CD8-positive, alpha-beta memory T cell (primary cell): Measurements from ENCODE around the gene PPFIA2. TPM values are rescaled to one million over a fixed set of nuclear protein-coding genes. Genes with fewer than 3 reads are reported as not detected.

Experiments
- CTCF ChIA-PET: fragments of 350-600 bp; sonication (Branson Sonifier 250); formaldehyde crosslinking; loops from one replicate; lab custom pipeline; 2021; ENCODE audit warnings: antibody characterized with exemption; lab: Charles Lee
- POLR2A ChIA-PET: fragments of 350-600 bp; sonication (Branson Sonifier 250); formaldehyde crosslinking; loops from one replicate; lab custom pipeline; 2021; ENCODE audit warnings: antibody characterized with exemption; lab: Charles Lee
- DNase-seq, 5 donors: peaks; one replicate each; pipeline versions ENCODE4 v3.0.0 to v3.0.0-alpha.2; 2020 to 2022; ENCODE audit warnings: mixed read lengths in 1 of 5
- H3K27ac ChIP-seq: one replicate; pipeline ENCODE4 v1.7.0; 2013; ENCODE audit warnings: low read depth, mild to moderate bottlenecking, low read length, moderate library complexity
- H3K27me3 ChIP-seq: 2 replicates; pipeline ENCODE4 v1.7.0; 2013; ENCODE audit warnings: low read length, mild to moderate bottlenecking; ENCODE audit not compliant: insufficient read depth, poor library complexity, severe bottlenecking
- H3K36me3 ChIP-seq: 2 replicates; pipeline ENCODE4 v1.7.0; 2013; ENCODE audit warnings: mild to moderate bottlenecking, low read length, moderate library complexity; ENCODE audit not compliant: insufficient read depth
- H3K4me1 ChIP-seq: 2 replicates; pipeline ENCODE4 v1.7.0; 2013; ENCODE audit warnings: mild to moderate bottlenecking, low read length, moderate library complexity; ENCODE audit not compliant: insufficient read depth
- H3K4me3 ChIP-seq: 2 replicates; pipeline ENCODE4 v1.7.0; 2013; ENCODE audit warnings: mild to moderate bottlenecking, low read length
- H3K9me3 ChIP-seq: 2 replicates; pipeline ENCODE4 v1.7.0; 2013; ENCODE audit warnings: mild to moderate bottlenecking, low read length
- H3K27ac Mint-ChIP-seq, 8 donors: one replicate each; pipeline ENCODE4 v1.8.0; 2020 to 2021; ENCODE audit warnings: mixed read lengths in 8 of 8, mild to moderate bottlenecking in 6 of 8, inconsistent platforms in 3 of 8, moderate library complexity in 3 of 8
- H3K27me3 Mint-ChIP-seq, 2 donors: one replicate each; pipeline ENCODE4 v1.8.0; 2020 to 2021; ENCODE audit warnings: mixed read lengths in 2 of 2, mild to moderate bottlenecking in 1 of 2, moderate library complexity in 1 of 2
- H3K36me3 Mint-ChIP-seq, 3 donors: one replicate each; pipeline ENCODE4 v1.8.0; 2020 to 2021; ENCODE audit warnings: mixed read lengths in 3 of 3, inconsistent platforms in 1 of 3, mild to moderate bottlenecking in 1 of 3
- H3K4me1 Mint-ChIP-seq, 3 donors: one replicate each; pipeline ENCODE4 v1.8.0; 2020 to 2021; ENCODE audit warnings: mixed read lengths in 3 of 3, inconsistent platforms in 1 of 3, mild to moderate bottlenecking in 1 of 3
- H3K4me3 Mint-ChIP-seq, 7 donors: one replicate each; pipeline ENCODE4 v1.8.0; 2020 to 2021; ENCODE audit warnings: mixed read lengths in 7 of 7, mild to moderate bottlenecking in 6 of 7, moderate library complexity in 4 of 7, inconsistent platforms in 2 of 7
- H3K9me3 Mint-ChIP-seq, 5 donors: one replicate each; pipeline ENCODE4 v1.8.0; 2020 to 2022; ENCODE audit warnings: mixed read lengths in 5 of 5, mild to moderate bottlenecking in 3 of 5, moderate library complexity in 2 of 5, inconsistent platforms in 1 of 5
- polyA plus RNA-seq: library from polyadenylated mRNA; unstranded; fragments of 300-500 nt; fragmentation: Illumina TruSeq; gene quantifications from one replicate; pipeline ENCODE4 v1.2.3, GENCODE V29; 2021
- total RNA-seq, 2 experiments: library from RNA; stranded (reverse); gene quantifications; one replicate each; pipeline ENCODE4 v1.2.3, GENCODE V29; 2021

PPFIA2 gene
- total RNA-seq: not detected
- not detected for polyA plus RNA-seq

DNA sequence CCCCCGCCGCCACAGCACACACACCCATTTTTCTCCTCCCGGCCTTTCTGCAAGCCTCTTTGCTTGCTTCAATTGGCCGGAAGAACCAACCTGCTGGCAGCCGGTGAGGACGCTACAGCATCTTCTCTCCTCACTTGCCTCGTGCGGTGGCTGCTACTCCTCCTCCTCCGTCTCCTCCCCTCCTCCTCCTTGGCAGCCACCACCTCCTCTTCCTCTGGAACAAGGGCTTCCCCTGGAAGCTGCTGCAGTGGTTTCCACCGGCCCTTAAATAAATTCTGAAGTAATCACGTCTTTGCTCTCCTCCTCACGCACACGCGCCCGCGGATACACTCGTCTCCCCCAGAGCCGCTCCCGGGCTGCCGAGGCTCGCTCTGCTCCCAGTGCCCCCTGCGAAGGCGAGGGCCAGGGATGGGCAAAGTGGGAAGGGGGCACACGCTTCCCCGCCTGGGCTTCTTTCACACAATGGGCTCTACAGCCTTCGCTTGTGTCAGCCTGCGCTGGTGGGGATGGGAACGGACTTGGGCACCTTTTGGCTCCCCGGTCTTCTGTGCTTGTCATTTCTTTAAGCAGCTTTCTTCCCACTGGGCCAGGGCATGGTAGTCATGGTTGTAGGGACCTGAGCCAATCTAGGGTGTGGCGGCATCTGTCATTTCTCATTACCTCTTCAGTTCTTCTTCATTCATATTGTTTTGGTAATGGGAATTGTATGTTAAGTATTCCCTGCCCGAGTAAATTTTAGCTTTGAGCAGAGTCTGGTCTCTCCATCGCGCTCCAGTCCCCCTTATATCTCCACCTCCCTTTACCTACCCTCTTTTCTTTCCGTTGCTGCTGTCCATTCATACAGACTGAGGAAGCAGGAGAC is at the start of gene PPFIA2:
Gene PPFIA2, minus strand, starts transcription at position 161 of the 862 bp plus-strand sequence.
- Histone ChIP-seq H3K4me1 (no peaks in the 10 kb centered on the region), H3K36me3 (no peaks in the 10 kb centered on the region), H3K27me3 (peaks cover 8% of the 10 kb centered on the region), H3K4me3 (peak within 1 kb of the TSS; percentile 37), H3K27ac (no peak within 1 kb of the TSS), H3K9me3 (no peaks in the 10 kb centered on the region)
- Mint-ChIP-seq H3K27me3 (peaks cover 14 to 24% of the 10 kb centered on the region in 2 donors), H3K9me3 (peaks cover 0 to 4% (median 0%) of the 10 kb centered on the region in 5 donors), H3K27ac (no peak within 1 kb of the TSS), H3K36me3 (peaks cover 0 to 1% (median 0%) of the 10 kb centered on the region in 3 donors), H3K4me3 (peak within 1 kb of the TSS; percentile 57 to 87 (median 67)), H3K4me1 (peaks cover 8 to 13% (median 13%) of the 10 kb centered on the region in 3 donors)
- peak in 1 of 5 donors; percentile 20 for DNase-seq
- CTCF ChIA-PET: no interaction called here
- POLR2A ChIA-PET: no interaction called here

DNA sequence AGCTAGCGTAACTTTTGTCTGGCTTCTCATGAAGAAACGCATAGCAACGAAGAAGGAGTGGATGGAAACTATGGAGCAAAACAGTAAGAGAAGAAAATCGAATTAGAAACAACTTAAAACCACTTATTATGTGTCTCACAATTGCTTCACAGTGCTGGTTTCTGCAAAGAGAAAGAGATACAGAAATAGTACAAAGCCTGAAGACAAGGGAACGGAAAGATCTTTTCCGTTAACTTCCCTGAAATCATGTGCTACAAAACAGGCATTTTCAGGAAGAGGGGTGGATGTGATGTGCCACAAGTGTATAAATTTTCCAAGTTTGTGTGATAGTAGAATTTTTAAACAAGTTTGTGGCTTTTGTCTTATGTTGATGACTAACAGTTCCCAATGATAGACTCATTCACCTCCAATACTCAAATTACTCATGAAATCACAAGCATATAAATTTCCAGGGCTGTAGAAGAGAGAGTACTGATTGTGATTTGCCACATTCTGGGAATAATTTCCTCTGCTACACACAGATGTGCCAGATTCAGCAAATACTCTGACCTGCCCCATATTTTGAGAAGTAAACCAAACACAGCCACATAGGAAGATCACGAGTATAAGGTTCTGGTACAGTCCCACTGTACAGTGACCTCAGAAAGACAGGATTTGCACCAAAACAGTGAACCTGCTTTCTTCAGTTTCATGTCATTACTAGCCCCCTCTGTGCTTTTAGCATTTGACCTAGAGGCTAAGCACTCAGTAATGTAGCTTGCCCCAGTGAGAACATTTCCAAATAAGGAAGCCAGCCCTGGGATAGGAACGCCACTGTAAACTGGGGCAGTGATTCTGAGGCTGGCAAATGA is 41.4 kb upstream of the PPFIA2 start:
- no peak overlapping the region for H3K27ac ChIP-seq
- Mint-ChIP-seq H3K27ac (no peak overlapping the region), H3K4me1 (no peaks in the 10 kb centered on the region), H3K9me3 (no peaks in the 10 kb centered on the region), H3K36me3 (no peaks in the 10 kb centered on the region), H3K4me3 (no peak overlapping the region), H3K27me3 (peaks cover 2 to 5% of the 10 kb centered on the region in 2 donors)
- CTCF ChIA-PET: no interaction called here
- H3K27me3 ChIP-seq: no peaks in the 10 kb centered on the region
- no peaks in the 10 kb centered on the region for H3K36me3 ChIP-seq
- POLR2A ChIA-PET: no interaction called here
- no peaks in the 10 kb centered on the region for H3K4me1 ChIP-seq
- no peaks in the 10 kb centered on the region for H3K9me3 ChIP-seq
- no peak overlapping the region for H3K4me3 ChIP-seq
- DNase-seq: no peak

DNA sequence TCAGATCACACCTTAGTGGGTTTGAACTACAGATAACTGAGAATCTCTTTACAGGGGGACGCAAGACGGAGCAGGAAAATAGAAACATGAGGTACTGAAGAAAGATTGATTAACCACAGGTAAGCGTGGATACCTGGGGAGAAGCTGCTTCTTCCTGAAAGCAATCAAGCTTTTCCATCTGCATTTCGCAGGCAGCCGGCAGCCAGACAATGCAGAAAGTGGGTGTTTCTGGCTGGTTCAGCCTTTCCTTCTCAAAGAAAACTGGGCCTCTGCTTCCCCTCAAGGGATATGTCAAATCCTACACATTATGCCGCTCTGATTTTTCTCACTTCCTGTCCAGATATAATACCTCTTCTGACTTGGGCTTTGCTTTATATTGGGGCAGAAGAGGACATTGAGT is 39.1 kb upstream of the PPFIA2 start:
- no peaks in the 10 kb centered on the region for H3K9me3 ChIP-seq
- Mint-ChIP-seq H3K36me3 (no peaks in the 10 kb centered on the region), H3K4me3 (no peak overlapping the region), H3K27me3 (peaks cover 2 to 5% of the 10 kb centered on the region in 2 donors), H3K9me3 (peaks cover 0 to 2% (median 0%) of the 10 kb centered on the region in 5 donors), H3K4me1 (no peaks in the 10 kb centered on the region), H3K27ac (no peak overlapping the region)
- H3K36me3 ChIP-seq: no peaks in the 10 kb centered on the region
- no peak overlapping the region for H3K4me3 ChIP-seq
- H3K27ac ChIP-seq: no peak overlapping the region
- no peaks in the 10 kb centered on the region for H3K4me1 ChIP-seq
- no peak for DNase-seq
- ChIA-PET POLR2A (no interaction called here), CTCF (no interaction called here)
- H3K27me3 ChIP-seq: no peaks in the 10 kb centered on the region

DNA sequence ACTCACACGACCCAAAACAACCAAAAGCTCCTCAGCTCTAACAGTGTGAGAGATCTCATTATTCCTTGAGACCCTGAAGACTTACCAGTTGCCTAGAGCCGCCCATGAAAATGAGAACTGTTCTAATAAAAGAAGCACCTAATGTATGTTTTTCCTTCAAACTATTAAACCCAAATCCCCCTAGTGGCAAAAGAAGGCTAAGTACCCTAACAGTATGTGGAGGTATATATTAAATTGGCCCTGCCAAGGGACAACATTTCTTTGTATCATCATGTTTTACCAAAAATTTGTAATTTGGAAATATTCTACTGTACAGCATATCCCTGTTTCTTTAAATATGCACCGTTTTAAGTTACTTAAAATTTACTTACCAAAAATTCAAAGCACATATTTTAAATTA is 38.0 kb upstream of the PPFIA2 start:
- H3K27ac Mint-ChIP-seq: no peak overlapping the region
- Histone ChIP-seq H3K4me1 (no peaks in the 10 kb centered on the region), H3K4me3 (no peak overlapping the region), H3K27me3 (no peaks in the 10 kb centered on the region), H3K9me3 (no peaks in the 10 kb centered on the region), H3K36me3 (no peaks in the 10 kb centered on the region), H3K27ac (no peak overlapping the region)
- peaks cover 2 to 5% of the 10 kb centered on the region in 2 donors for H3K27me3 Mint-ChIP-seq
- CTCF ChIA-PET: no interaction called here
- POLR2A ChIA-PET: no interaction called here
- no peak for DNase-seq
- H3K36me3 Mint-ChIP-seq: no peaks in the 10 kb centered on the region
- H3K4me1 Mint-ChIP-seq: no peaks in the 10 kb centered on the region
- peaks cover 0 to 2% (median 0%) of the 10 kb centered on the region in 5 donors for H3K9me3 Mint-ChIP-seq
- H3K4me3 Mint-ChIP-seq: no peak overlapping the region

DNA sequence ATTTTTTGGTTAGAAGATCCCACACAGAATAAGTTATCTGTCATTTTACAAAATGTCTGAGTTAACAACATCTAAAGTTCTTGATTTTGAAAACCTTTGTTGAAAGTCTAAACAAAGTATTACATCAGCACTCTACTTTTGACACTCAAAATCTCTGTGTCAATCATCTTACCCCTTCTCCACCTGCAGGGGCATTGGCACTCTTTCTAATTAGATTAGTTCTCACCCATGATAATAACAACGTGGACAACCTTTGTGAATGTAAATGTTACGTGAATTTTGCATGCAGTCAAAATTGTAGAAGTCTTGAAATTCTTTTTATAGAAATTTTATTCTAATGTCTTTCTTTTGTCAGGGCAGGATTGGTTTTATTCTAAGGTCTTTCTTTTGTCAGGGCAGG is 33.5 kb upstream of the PPFIA2 start:
- no peaks in the 10 kb centered on the region for H3K4me1 ChIP-seq
- H3K36me3 Mint-ChIP-seq: no peaks in the 10 kb centered on the region
- H3K27me3 ChIP-seq: no peaks in the 10 kb centered on the region
- DNase-seq: no peak
- H3K9me3 Mint-ChIP-seq: peaks cover 0 to 2% (median 0%) of the 10 kb centered on the region in 5 donors
- H3K4me3 Mint-ChIP-seq: no peak overlapping the region
- H3K36me3 ChIP-seq: no peaks in the 10 kb centered on the region
- H3K4me1 Mint-ChIP-seq: no peaks in the 10 kb centered on the region
- ChIA-PET CTCF (no interaction called here), POLR2A (no interaction called here)
- no peaks in the 10 kb centered on the region for H3K9me3 ChIP-seq
- no peak overlapping the region for H3K4me3 ChIP-seq
- H3K27ac ChIP-seq: no peak overlapping the region
- peaks cover 0 to 1% of the 10 kb centered on the region in 2 donors for H3K27me3 Mint-ChIP-seq
- H3K27ac Mint-ChIP-seq: no peak overlapping the region

DNA sequence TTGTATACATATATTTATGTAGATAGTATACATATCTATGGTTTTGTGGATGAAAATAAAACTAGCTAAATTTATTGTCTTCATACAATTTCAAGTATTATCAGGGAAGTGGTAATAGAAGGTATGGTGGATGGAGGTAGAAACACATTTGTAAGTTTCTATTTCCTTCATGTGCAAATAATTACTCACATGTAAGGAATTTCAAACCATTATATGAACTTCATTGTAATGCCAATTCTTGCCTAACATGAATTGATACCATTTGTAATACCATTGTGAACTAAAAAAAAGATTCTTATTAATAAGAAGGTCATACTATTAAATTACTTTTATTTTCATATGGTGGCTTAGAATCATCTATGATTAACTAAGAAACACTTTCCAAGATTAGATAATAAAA is 20.1 kb upstream of the PPFIA2 start:
- H3K27ac Mint-ChIP-seq: no peak overlapping the region
- Histone ChIP-seq H3K4me1 (no peaks in the 10 kb centered on the region), H3K36me3 (no peaks in the 10 kb centered on the region), H3K4me3 (no peak overlapping the region), H3K9me3 (no peaks in the 10 kb centered on the region), H3K27ac (no peak overlapping the region), H3K27me3 (no peaks in the 10 kb centered on the region)
- H3K4me3 Mint-ChIP-seq: no peak overlapping the region
- POLR2A ChIA-PET: no interaction called here
- CTCF ChIA-PET: no interaction called here
- H3K9me3 Mint-ChIP-seq: peaks cover 0 to 2% (median 0%) of the 10 kb centered on the region in 5 donors
- no peaks in the 10 kb centered on the region for H3K4me1 Mint-ChIP-seq
- no peaks in the 10 kb centered on the region for H3K27me3 Mint-ChIP-seq
- no peaks in the 10 kb centered on the region for H3K36me3 Mint-ChIP-seq
- DNase-seq: no peak

DNA sequence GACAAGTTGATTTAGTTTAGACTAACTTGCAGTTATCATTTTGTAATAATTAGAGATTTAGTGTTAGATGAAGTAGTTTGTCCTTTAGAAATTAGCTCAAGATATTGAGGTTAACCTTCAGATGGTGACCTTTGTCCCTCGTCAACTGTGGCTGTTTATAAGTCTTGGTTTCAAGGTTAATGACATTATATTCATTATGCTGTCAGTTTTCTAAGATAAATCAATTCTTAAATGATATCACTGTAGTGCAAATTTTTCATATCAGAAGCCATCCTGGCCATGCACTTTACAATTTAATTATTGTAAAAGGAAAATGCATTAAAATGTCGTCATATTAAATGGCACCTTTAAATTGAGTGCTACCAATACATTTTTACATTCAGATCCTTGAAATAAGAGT is 19.6 kb upstream of the PPFIA2 start:
- H3K4me1 ChIP-seq: no peaks in the 10 kb centered on the region
- Mint-ChIP-seq H3K27me3 (peaks cover 0 to 1% of the 10 kb centered on the region in 2 donors), H3K9me3 (peaks cover 0 to 2% (median 0%) of the 10 kb centered on the region in 5 donors), H3K36me3 (no peaks in the 10 kb centered on the region), H3K4me3 (no peak overlapping the region), H3K27ac (no peak overlapping the region), H3K4me1 (no peaks in the 10 kb centered on the region)
- H3K9me3 ChIP-seq: no peaks in the 10 kb centered on the region
- H3K27me3 ChIP-seq: no peaks in the 10 kb centered on the region
- DNase-seq: no peak
- H3K27ac ChIP-seq: no peak overlapping the region
- CTCF ChIA-PET: no interaction called here
- no peak overlapping the region for H3K4me3 ChIP-seq
- POLR2A ChIA-PET: no interaction called here
- no peaks in the 10 kb centered on the region for H3K36me3 ChIP-seq
